HFFc6 (cell line): ENCODE measurements around the gene NPLOC4. TPM values are rescaled to one million over a fixed set of nuclear protein-coding genes. Genes with fewer than 3 reads are reported as not detected.

Experiments used
- DNase-seq: peaks from one replicate; pipeline ENCODE4 v3.0.0-alpha.2; 2018
- H3K27ac Mint-ChIP-seq: 2 replicates; pipeline ENCODE4 v1.8.0; 2020; ENCODE audit warnings: mild to moderate bottlenecking, mixed read lengths
- H3K27me3 Mint-ChIP-seq: 2 replicates; pipeline ENCODE4 v1.8.0; 2021; ENCODE audit warnings: mild to moderate bottlenecking, moderate library complexity, mixed read lengths; ENCODE audit not compliant: insufficient read depth
- H3K36me3 Mint-ChIP-seq: 2 replicates; pipeline ENCODE4 v1.8.0; 2021; ENCODE audit warnings: low read depth, mixed read lengths
- H3K4me1 Mint-ChIP-seq: 2 replicates; pipeline ENCODE4 v1.8.0; 2020; ENCODE audit warnings: low read depth, mixed read lengths
- H3K4me3 Mint-ChIP-seq: 2 replicates; pipeline ENCODE4 v1.8.0; 2020; ENCODE audit warnings: mild to moderate bottlenecking, moderate library complexity, mixed read lengths
- H3K9me3 Mint-ChIP-seq: 2 replicates; pipeline ENCODE4 v1.8.0; 2020; ENCODE audit warnings: mild to moderate bottlenecking, mixed read lengths
- total RNA-seq, 6 experiments: library from RNA; stranded (reverse); fragmentation: NEBNext Ultra II Directional; extraction: Animal tissue kit (Norgen Biotek cat#: 25700); gene quantifications; 2 replicates in 1 of 6; 3 replicates in 5 of 6; pipeline ENCODE4 v1.2.3, GENCODE V29; 2021
- TF ChIP-seq, protein P1 (sequence below): fragments of 200-600 bp; sonication (generic); IDR thresholded peaks from 2 replicates; pipeline ENCODE4 v1.5.0; 2021; ENCODE audit warnings: antibody characterized with exemption, mild to moderate bottlenecking

The NPLOC4 gene
- total RNA-seq, 6 experiments from 2014 or later = 121 to 140 (median 133) TPM

DNA sequence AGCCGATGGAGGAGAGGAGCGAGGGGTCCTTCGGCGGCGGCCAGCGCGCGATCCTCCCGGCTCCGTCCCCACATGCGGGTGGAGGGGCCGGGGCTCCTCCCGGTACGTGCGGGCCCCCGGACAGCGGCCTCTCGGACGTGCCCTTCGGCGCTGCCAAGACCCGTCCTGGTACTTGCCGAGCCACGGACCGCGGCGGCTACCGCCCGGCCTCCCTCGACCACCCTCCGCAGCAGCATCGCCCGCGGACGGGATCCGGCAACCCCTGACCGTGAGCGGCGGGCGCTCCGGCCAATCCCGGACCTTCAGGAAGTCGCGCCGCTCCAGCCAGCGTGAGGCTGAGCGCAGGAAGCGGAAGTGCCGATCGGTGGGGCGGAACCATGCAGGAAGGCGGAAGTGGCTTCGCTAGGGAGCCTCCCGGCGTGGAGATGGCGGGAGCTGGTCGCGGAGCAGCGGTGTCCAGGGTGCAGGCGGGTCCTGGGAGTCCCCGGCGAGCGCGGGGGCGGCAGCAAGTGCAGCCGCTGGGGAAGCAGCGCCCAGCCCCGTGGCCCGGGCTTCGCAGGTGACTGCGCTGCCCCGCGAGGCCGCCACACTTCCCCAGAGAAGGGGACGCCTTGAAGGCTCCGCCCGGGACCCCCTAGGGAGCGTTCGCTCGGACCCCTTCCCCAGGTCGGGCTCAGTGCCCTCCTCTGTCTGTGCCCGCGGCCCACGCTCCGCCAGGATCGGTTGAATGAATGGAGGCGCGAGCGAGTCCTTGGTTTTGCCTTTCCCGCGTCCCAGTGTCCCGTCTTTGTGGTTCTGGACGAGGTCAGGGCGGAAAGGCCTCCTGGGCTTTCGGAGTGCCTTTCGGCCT, 29.7 kb upstream of the NPLOC4 start, which contains the start of the genes CCDC137 and OXLD1:
Gene CCDC137, plus strand, starts transcription at position 396 of the 850 bp plus-strand sequence. Its CDS starts 30 bp downstream, at position 426.
Gene OXLD1, minus strand, starts transcription at position 264 of the 850 bp plus-strand sequence. Its CDS starts 28 bp downstream, at position 236.
- Mint-ChIP-seq H3K4me1 (peaks cover 25% of the 10 kb centered on the region), H3K9me3 (no peaks in the 10 kb centered on the region), H3K27me3 (no peaks in the 10 kb centered on the region; the same call in none of the 2 replicates), H3K4me3 (peak within 1 kb of the TSS; percentile 91), H3K27ac (peak within 1 kb of the TSS; percentile 83), H3K36me3 (peaks cover 14% of the 10 kb centered on the region; the same call in 1 of the 2 replicates)
- peak; percentile 94 for DNase-seq
- TF ChIP-seq, protein P1, sequence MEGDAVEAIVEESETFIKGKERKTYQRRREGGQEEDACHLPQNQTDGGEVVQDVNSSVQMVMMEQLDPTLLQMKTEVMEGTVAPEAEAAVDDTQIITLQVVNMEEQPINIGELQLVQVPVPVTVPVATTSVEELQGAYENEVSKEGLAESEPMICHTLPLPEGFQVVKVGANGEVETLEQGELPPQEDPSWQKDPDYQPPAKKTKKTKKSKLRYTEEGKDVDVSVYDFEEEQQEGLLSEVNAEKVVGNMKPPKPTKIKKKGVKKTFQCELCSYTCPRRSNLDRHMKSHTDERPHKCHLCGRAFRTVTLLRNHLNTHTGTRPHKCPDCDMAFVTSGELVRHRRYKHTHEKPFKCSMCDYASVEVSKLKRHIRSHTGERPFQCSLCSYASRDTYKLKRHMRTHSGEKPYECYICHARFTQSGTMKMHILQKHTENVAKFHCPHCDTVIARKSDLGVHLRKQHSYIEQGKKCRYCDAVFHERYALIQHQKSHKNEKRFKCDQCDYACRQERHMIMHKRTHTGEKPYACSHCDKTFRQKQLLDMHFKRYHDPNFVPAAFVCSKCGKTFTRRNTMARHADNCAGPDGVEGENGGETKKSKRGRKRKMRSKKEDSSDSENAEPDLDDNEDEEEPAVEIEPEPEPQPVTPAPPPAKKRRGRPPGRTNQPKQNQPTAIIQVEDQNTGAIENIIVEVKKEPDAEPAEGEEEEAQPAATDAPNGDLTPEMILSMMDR = no peak

DNA sequence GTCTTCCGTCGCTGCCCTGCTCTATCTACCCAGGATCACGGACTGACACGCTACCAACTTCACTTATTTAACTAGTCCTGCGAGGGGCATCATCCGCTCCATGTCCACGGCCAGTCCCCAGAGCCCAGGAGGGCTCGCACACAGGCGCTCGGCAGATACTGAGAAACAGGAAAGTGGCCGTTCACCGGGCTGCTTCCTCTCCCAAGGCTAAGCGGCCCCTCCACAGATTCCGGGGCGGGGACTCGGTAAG, 29.1 kb upstream of the NPLOC4 start:
- Mint-ChIP-seq H3K36me3 (peaks cover 14% of the 10 kb centered on the region; the same call in 1 of the 2 replicates), H3K27ac (peak overlapping the region; percentile 83), H3K27me3 (peaks cover 1% of the 10 kb centered on the region), H3K4me3 (peak overlapping the region; percentile 91), H3K4me1 (peaks cover 25% of the 10 kb centered on the region), H3K9me3 (no peaks in the 10 kb centered on the region)
- TF ChIP-seq, protein P1 = no peak
- no peak for DNase-seq

DNA sequence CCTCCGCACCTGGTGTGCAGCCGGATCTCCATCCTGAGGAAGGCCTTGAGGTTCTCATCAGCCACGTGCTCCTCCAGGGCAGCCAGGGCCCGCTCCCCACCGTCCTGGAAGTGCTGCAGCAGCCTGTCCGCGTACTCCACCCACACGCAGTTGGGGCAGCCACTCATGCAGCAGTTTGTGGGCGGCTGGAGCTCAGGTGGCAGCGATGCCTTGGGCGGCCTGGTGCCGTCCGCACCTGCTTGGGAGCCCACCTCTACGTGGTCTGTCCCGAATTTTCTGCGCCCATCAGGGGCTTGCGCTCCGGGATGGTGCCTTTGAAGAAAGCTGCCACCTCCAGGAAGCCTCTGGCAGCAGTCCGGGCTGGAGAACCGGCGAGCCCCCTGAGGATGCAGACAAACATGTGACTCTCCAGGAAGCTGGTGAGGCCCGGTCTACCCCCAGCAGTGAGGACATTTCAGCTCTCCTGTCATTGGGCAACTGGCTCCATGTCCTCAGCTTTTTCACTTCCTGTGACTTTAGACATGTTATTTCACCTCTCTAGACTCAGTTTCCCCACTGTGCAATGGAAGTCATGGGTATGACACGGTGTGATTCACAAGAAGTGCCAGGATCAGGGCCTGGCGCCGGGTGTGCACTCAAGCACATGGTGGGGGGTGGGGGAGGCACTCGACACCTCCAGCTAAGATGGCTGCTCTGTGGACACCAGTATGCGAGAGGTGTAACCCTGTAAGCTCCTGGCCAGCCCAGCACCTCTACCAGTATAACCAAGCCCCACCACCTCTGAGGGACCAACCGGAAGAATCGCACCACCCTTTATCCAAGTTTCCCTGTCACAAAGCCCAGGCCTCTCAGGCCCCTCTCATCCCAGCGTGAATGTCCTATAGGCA, 28.5 kb upstream of the NPLOC4 start:
- peak overlapping the region; percentile 91 for H3K4me3 Mint-ChIP-seq
- H3K4me1 Mint-ChIP-seq = peaks cover 25% of the 10 kb centered on the region
- TF ChIP-seq, protein P1 = no peak
- peaks cover 14% of the 10 kb centered on the region; the same call in 1 of the 2 replicates for H3K36me3 Mint-ChIP-seq
- DNase-seq = no peak
- peaks cover 2% of the 10 kb centered on the region for H3K27me3 Mint-ChIP-seq
- peak overlapping the region; percentile 83 for H3K27ac Mint-ChIP-seq
- H3K9me3 Mint-ChIP-seq = no peaks in the 10 kb centered on the region

DNA sequence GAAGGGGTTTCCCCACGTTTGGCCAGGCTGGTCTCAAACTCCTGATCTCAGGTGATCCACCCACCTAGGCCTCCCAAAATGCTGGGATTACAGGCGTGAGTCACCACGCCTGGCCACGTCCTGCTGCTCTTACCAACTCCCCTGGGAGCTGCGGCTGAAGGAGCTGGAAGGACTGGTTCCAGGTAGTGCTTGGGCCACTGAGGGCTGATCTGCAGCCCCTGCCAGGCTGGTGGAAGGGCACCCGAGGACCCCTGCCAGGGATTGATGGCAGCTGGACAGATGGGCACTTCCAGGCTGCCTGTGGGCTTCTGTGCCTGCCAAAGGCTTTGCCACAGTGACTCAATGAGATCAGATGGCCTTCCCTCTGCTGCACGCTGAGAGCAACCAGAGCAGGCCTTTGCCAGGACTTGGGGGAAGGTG, 27.1 kb upstream of the NPLOC4 start:
- H3K27ac Mint-ChIP-seq = no peak overlapping the region
- DNase-seq = no peak
- peaks cover 2% of the 10 kb centered on the region for H3K27me3 Mint-ChIP-seq
- H3K9me3 Mint-ChIP-seq = no peaks in the 10 kb centered on the region
- TF ChIP-seq, protein P1 = no peak
- no peak overlapping the region for H3K4me3 Mint-ChIP-seq
- peaks cover 25% of the 10 kb centered on the region for H3K4me1 Mint-ChIP-seq
- H3K36me3 Mint-ChIP-seq = peaks cover 14% of the 10 kb centered on the region; the same call in 1 of the 2 replicates

DNA sequence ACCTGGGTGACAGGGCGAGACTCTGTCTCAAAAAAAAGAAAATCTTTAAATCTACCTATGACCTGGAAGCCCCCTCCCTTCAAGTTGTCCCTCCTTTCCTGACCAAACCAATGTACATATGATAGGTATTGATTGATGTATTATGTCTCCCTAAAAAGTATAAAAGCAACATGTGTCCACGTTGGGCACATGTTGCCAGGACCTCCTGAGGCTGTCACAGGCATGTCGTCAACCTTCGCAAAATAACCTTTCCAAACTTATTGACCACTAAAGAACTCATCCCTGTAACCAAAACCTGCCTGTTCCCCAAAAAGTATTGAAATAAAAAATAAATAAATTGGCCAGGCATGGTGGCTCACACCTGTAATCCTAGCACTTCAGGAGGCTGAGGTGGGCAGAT, 25.1 kb upstream of the NPLOC4 start:
- Mint-ChIP-seq H3K36me3 (peaks cover 2% of the 10 kb centered on the region; the same call in 1 of the 2 replicates), H3K27me3 (peaks cover 2% of the 10 kb centered on the region), H3K9me3 (no peaks in the 10 kb centered on the region), H3K4me1 (peaks cover 10% of the 10 kb centered on the region), H3K27ac (no peak overlapping the region), H3K4me3 (no peak overlapping the region)
- no peak for DNase-seq
- TF ChIP-seq, protein P1 = no peak
